Measurements from ENCODE around the gene GPR108. TPM values are rescaled to one million over a fixed set of nuclear protein-coding genes. Genes with fewer than 3 reads are reported as not detected.

GPR108 gene
- total and polyA plus RNA-seq, 2 of the 13 experiments (the other 11 are each of a cell fraction or from before 2014, with no cell fraction given): 36.4 to 63.0 TPM

- no TSS peak for BruUV-seq (replicated peaks)
- DNase-seq (ENCODE audit: low spot score) (no peak), FAIRE-seq (no peak), ATAC-seq (no peak)
- Histone ChIP-seq H3K36me3 (replicated peaks in 1 of 2; ENCODE audit: control insufficient read depth in 1 of 2, insufficient read depth in 2 of 2, low read length in 2 of 2) (peaks cover 33 to 82% of the 10 kb centered on the region in 2 experiments), H3K4me1 (ENCODE audit: insufficient read depth, low read length) (0 out of 2 replicates have a peak, but pooled peaks cover 23% of the 10 kb centered on the region), H3K27me3 (ENCODE audit: control insufficient read depth in 1 of 2, insufficient read depth in 2 of 2, low read length in 2 of 2) (no peaks in the 10 kb centered on the region), H4K20me1 (ENCODE audit: insufficient read depth, low read length) (peaks cover 72% of the 10 kb centered on the region), H3K4me3 (replicated peaks in 1 of 3; ENCODE audit: insufficient read depth in 1 of 3, low read depth in 2 of 3, low read length in 3 of 3) (no peak overlapping the region), H3K4me2 (ENCODE audit: low read depth, low read length) (no peak overlapping the region), H3K9ac (ENCODE audit: insufficient read depth, low read depth, low read length) (no peak overlapping the region), H3K9me3 (ENCODE audit: low read length) (no peaks in the 10 kb centered on the region), H3K27ac (ENCODE audit: extremely low read length, insufficient read depth, low read length) (no peak overlapping the region), H3K79me2 (ENCODE audit: insufficient read depth, low read length) (no peaks in the 10 kb centered on the region), H2AFZ (ENCODE audit: low read length) (no peak overlapping the region)
- 94% methylated on average over 14 of the region's 14 CpGs for WGBS (ENCODE audit: low lambda C conversion rate)
- CTCF ChIA-PET (ENCODE audit: low intra/inter-chr PET ratio, low total read pairs): no interaction called here
- in situ Hi-C loops (cut with HindIII; ENCODE audit: extremely low pct_ligation_motif_present, low pct_unique_long_range_greater_than_20kb): no loop called here
- intact Hi-C loops (cut with micrococcal nuclease; ENCODE audit: unreplicated experiment): no loop called here
- POLR2A ChIA-PET: interaction anchor here (0.8 kb wide), 1 partner anchor 11 kb away, joined by 3 read pairs; the partner anchor contains the start of gene C3
- TF ChIP-seq AGO2 (optimal IDR thresholded peaks at IDR 0.05; ENCODE audit: low read depth, low read length) (peak; percentile 90), RBFOX2 (IDR thresholded peaks at IDR 0.05; ENCODE audit: low read depth, low read length) (0 out of 2 replicates have a peak, but pooled peaks have one; percentile 45), TRIM22 (IDR thresholded peaks at IDR 0.05) (no peak), ZNF496 (CRISPR knock-in tag; IDR thresholded peaks at IDR 0.05; ENCODE audit: insufficient replicate concordance) (no peak), REXO4 (CRISPR knock-in tag; IDR thresholded peaks at IDR 0.05; ENCODE audit: borderline replicate concordance) (no peak), CREB3 (CRISPR knock-in tag; IDR thresholded peaks at IDR 0.05) (no peak), POLR2A (IDR thresholded peaks at IDR 0.05; ENCODE audit: insufficient read depth in 1 of 2, low read depth in 2 of 2, low read length in 2 of 2) (peak in 1 of 2 experiments; percentile 24; a peak in 1 of 4 replicates)
These were observed 27.8 kb downstream of the GPR108 start for GRCh38 chr19:6709549-6709948.
